ENCODE data around the gene IL13.
"Not testable (repeated sequence)": the region's sequence is repeated elsewhere in the genome, so short reads cannot be mapped to it uniquely, and the experiment has no call there.

IL13 gene

DNA sequence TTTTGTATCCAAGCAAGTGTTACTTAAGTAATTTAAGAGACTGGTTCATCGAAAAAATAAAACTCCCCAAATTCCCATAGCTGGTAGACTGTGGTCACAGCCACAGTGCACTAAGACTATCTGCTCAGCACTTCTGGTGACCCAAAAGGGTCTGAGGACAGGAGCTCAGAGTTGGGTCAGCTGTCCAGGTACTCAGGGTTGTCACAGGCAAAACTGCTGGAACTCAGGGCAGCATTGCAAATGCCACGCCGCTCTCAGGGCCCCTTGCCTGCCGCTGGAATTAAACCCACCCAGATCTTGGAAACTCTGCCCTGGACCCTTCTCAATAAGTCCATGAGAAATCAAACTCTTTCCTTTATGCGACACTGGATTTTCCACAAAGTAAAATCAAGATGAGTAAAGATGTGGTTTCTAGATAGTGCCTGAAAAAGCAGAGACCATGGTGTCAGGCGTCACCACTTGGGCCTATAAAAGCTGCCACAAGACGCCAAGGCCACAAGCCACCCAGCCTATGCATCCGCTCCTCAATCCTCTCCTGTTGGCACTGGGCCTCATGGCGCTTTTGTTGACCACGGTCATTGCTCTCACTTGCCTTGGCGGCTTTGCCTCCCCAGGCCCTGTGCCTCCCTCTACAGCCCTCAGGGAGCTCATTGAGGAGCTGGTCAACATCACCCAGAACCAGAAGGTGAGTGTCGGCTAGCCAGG lies at the start of gene IL13:
TSS of gene IL13 (plus strand) at position 498 of the 705 bp plus-strand sequence. CDS start at position 512, 14 bp downstream.
- DNase-seq (ENCODE audit: low read depth): no peak

DNA sequence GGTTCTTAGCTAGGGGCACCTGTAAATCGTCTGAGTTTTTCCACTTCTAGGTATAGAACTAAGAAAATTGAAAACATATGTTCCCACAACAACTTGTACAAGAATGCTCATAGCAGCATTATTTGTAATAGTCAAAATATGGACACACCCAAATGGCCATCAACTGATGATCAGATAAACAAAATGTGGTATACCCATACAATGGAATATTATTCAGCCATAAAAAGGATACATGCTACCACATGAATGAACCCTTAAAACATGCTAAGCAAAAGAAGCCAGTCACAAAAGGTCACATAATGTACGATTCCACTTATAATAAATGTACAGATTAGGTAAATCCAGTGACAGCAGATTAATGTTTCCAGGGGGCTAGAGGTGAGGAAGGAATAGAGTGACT lies 46.0 kb upstream of the IL13 start:
- no peak for DNase-seq (ENCODE audit: low read depth)

DNA sequence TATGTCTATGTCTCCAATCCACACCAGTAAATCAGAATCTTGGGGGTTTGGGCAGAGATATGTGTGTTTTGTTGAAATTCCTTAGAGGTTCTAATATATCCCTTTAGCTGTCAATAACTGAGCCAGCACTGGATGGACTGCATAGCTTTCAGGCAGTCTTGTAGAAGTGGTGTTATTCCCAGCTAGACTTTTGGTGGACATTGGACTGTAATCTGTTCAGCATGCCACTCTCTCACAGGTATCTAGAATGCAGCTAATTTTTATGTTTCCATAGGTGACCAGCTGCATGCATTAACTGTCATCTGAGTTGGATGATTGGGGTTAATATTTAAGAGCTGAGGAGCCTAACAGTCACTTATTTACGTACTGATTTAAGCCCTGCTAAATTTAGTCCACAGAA lies 45.1 kb upstream of the IL13 start:
- DNase-seq (ENCODE audit: low read depth): no peak

DNA sequence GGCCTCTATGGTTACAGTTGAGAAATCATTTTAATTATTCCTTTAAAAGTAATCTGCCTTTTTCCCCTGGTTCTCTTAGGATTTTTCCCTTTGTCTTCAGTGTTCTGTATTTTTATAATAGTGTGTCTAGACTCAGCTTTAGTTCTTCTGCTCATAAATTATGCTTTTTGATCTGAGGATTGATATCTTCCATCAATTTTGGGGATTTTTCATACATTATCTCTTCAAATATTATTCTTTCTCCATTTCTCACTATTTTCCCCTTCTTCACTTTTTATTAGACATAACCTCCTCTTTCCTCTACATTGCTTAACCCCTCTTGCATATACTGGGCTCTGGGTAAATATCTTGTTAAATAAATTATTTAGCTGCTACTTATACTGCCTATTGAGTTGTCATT lies 36.3 kb upstream of the IL13 start:
- no peak for DNase-seq (ENCODE audit: low read depth)

DNA sequence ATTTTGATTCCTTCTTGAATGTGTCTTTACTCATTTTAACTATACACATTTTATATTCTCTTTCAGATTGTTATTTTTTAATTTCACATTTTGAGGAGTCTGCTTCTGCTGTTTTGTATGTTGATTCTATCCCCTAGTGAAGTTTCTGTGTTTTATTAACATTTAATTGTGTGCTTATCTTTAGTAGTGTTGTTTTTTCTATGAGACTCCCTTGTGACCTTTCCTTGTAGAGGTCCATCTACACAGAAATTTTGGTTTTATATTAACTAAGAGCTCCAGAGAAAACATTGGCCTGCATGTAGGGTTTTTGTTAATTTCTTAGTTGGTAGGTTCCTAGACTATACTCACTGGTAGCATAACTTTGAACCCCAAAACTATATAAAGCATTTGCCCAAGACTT lies 35.4 kb upstream of the IL13 start:
- DNase-seq (ENCODE audit: low read depth): no peak

DNA sequence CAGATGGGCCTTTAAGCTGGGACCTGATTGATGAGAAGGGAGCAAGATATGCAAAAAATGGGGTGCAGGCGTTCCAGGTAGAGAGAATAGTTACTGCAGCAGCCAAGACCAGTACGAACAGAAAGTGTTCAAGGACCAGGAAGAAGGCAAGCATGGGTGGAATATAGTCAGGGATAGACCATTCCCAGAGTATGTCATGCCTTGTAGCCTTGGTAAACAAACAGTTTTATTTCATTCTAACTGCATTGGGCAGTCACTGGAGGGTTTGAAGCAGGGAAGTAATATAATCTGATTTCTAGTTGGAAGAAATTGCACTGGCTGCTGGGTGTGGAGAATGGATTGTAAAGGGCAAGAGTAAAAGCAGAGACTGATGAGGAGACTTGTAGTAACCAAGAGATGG lies 30.5 kb upstream of the IL13 start:
- DNase-seq (ENCODE audit: low read depth): no peak

DNA sequence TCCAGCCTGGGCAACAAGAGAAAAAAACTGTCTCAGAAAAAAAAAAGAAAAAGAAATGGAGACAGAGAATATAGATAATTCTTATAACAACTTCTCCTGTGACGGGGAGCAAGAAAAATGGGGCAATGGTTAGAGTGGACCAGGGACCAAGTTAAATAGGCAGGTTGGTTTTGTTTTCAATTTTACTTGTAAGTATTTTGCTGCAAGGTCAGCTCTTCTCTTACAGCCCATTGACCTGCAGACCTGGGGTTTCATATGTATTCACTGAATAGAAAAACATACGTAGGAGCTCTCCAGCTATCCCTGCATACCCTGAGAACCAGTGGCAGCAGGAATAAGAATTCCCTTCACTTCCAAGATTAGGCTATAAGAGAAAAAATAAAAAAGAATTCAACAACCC lies 29.2 kb upstream of the IL13 start:
- no peak for DNase-seq (ENCODE audit: low read depth)

DNA sequence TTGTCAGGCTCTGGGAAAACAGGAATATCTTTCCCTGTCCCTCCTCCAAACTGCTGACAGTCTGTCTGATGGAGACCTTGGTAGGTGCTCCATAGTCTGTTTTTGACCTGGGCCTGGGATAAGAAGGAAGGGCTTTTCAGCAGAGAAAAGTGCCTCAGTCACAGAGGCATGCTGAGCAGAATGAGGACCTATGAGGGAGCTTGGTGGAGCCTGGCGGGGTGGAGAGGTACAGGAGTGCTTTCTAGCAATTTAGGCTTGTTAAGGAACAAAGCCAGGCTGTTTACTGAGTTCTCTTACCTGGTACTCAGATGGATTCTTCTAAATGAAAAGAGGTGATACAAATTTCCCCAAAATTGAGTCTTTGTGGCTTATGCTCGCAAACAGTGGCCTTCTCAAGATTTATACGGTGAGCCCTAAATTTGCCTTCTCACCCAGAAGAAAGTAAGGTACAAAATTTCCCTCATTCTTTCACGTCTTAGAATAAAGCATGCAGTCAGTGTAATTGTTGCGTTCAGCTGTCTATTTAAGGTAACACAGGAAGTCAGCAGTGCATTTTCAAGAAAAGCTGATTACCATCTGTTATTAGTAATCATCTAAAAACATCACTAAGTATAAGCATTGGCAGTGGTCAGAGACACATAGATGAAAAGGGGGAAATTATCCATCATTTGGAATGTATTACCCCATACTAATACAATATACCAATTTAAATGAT lies 28.6 kb upstream of the IL13 start:
- DNase-seq (ENCODE audit: low read depth): no peak

DNA sequence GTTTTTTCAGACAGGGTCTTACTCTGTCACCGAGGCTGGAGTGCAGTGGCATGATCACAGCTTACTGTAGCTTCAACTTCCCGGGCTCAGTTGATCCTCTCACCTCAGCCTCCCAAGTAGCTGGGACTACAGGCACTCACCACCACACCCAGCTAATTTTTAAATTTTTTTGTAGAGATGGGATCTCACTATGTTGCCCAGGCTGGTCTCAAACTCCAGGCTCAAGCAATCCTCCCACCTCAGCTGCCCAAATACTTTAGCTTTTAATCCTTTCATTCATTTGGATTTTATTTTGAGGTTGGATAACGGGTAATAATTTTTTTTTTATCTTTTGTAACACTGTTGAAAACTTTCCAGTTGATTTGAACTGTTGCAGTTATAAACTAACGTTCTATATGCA lies 24.4 kb upstream of the IL13 start:
- DNase-seq (ENCODE audit: low read depth): not testable (repeated sequence)

DNA sequence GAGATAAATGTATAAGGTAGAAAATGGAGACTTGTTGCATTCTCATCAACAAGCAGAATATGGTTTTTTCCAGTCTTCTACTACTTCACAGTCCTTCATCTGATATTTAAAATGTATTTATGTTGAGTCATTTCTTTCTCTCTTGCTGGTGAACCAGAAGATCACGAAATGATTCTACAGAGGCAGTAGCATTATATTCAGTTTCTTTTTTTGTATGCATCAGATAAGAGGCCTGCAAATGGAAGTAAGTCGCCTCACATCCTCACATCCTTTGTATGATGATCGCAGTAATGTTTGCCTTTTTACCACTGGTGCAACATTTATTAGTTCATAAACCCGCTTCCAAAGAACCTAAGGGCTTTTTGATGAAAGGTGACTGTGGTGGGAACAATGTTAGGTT lies 22.1 kb upstream of the IL13 start:
- DNase-seq (ENCODE audit: low read depth): no peak

DNA sequence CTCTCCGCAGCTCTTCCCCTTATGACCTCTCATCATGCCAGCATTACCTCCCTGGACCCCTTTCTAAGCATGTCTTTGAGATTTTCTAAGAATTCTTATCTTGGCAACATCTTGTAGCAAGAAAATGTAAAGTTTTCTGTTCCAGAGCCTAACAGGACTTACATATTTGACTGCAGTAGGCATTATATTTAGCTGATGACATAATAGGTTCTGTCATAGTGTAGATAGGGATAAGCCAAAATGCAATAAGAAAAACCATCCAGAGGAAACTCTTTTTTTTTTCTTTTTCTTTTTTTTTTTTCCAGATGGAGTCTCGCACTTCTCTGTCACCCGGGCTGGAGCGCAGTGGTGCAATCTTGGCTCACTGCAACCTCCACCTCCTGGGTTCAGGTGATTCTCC lies 20.7 kb upstream of the IL13 start:
- DNase-seq (ENCODE audit: low read depth): no peak

DNA sequence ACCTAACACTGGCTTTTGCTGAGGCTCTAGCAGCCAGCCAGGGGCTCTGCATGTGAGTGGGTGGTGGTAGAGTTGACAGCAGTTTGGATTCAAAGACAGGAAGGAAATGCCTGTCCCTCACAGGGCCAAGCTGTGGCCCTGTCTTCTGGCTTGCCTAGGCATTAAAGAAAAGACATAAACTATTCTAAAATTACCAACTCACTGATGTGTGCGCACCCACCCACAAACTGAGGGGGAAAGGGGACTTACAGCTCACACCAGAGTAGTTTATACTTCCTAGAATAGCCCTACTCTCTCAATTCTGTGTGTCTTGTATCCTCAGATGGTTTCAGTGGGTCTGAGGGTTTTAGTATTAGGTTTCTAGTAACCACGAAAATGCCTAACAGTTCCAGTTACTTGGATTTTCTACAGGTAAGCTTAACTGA lies 18.3 kb upstream of the IL13 start:
- no peak for DNase-seq (ENCODE audit: low read depth)

DNA sequence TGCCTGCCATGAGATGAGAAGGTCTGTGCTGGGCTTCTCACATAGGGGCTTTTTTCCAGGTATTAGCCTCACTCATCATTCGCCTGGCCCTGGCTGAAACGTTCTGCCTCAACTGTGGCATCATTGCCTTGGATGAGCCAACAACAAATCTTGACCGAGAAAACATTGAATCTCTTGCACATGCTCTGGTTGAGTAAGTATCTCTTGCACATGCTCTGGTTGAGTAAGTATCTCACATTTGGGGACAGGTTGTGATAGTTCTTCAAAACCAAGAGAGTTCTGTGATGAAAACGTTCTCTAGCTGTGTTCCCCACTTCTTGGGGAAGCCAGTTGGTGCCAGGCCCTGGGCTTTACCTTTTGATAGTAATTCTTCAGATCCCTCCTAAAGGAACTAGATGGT lies 17.4 kb upstream of the IL13 start:
- no peak for DNase-seq (ENCODE audit: low read depth)

DNA sequence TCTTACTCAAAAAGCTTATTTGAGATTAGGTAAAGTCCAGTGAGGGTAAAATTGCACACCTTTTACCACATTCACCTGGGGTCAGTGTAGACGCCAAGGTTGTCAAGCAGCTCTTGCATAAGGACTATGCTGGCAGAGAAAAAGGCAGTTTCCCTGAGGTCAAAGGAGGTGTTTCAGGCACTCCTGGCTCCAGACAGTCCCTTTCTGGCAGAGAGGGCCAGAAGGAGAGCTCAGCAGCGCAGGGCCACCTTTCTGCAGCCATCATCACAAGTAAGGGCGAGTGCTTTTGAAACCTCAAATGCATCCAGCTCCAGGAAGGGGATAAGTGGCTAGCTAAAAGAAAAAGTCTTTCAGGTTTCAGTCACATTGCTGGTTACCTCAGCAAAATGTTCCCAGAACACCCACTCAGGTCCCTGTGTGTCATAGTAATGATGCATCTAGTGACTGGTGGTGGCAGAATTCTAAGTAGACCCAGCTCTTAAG lies 16.7 kb upstream of the IL13 start:
- no peak for DNase-seq (ENCODE audit: low read depth)

DNA sequence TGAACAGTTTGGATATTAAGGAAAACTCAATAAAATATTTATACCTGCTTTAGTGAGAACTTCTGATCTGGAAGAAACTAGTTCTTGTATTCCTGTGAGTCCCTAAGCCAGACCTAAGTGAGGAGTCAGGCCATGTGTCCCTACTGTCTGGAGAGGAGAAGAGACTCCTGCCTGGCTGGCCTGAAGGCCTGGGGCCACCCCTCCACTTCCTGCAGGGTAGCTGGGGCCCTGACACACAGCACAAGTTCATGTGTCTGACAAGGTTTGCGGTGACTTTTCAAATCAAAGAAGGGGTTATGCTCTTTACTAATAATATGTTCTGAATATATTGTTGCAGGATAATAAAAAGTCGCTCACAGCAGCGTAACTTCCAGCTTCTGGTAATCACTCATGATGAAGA lies 16.1 kb upstream of the IL13 start:
- DNase-seq (ENCODE audit: low read depth): no peak

DNA sequence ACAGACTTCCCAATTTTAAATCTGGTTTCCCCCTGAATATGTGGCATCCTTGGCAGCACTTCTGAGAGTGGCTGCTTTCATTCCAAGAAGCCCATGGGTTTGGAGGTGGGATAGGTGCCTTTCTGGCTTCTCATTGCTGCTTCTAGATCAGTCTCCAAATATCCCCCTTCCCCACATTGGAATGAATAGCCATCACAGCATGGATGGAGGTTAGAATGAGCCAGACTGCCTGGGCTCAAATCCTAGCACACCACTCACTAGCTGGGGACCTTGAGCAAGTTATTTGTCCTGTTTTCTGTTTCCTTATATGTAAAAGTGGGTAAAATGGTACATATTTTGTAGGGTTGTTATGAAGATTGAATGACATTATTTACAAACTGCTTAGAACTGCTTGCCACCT lies 13.8 kb upstream of the IL13 start:
- no peak for DNase-seq (ENCODE audit: low read depth)

DNA sequence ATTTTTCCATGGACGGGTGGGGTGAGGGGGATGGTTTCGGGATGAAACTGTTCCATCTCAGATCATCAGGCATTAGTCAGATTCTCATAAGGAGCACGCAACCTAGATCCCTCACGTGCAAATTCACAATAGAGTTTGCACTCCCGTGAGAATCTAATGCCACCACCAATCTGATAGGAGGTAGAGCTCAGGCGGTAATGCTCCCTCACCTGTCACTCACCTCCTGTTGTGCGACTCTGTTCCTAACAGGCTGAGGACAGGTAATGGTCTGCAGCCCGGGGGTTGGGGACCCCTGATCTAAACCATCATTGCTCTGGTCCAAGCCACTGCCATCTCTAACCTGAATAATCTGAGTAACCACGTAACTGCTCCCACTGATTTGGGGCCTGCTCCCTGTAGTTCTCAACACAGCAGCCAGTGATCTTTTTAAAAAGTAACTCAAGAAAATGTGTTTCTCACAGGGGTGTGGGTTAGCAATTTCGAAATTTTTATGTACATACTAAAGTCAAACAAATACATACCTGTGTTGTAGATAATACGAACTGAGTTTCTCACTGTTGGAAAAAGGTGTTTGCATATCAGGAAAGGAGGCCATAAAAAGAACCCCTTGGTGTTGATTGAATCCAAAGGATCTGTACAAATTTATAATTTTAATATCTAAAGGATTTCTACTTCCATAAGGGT lies 11.2 kb upstream of the IL13 start:
- no peak for DNase-seq (ENCODE audit: low read depth)

DNA sequence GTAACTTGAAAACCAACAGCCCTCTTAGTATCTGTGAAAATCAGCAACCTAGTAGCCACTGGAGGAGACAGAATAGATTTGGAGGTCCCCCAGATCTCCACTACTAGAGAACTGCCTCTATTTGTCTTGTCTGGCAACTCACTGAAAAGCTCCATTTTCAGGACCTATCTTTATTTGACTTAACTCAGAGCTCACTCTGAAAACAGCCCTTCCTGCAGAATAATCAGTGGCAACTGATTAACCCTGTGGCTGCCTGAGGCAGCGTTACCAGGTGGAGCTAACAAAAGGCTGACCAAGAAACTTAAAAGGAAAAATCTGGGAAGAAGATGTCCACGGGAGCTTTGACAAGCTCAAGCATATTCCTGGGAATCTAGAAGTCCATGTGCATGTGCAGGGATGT lies 10.5 kb upstream of the IL13 start:
- DNase-seq (ENCODE audit: low read depth): no peak

DNA sequence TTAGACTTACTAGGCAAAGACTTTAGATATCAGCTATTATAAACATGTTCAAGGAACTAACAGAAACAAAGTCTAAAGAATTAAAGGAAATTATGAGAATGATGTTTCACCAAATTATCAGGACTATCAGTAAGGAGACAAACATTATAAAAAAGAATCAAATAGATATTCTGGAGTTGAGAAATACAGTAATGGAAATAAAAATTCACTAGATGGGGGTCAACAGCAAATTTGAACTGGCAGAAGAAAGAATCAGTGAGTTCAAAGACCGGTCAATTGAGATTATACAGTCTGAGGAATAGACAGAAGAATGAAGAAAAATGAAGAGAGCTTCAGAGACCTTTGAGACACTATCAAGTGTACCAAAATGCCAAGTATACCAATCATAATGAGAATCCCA lies 9.6 kb upstream of the IL13 start:
- no peak for DNase-seq (ENCODE audit: low read depth)

DNA sequence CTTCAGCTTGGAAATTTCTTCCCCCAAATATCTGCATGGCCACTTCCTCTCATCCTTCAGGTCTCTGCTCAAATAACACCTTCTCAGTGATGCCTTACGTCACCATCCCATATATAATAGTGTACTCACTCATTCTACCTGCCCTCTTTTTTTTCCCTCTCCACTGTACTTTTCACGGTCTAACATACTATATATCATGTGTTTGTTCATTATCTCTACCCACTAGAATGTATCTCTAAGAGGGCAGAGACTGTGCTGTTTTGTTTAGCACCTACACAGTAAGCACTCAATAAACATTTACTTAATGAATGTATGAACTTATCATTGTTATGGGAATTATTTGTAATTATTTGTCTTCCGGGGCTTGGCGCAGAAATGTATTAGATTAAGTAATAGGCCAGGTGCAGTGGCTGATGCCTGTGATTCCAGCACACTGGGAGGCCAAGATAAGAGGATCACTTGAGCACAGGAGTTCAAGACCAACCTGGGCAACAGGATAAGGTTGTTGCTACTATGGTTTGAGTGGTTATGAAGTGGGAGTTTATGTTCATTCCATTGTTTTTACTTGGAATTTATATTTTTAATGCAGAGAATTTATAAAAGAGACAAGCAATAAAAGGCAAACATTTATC lies 6.0 kb upstream of the IL13 start:
- DNase-seq (ENCODE audit: low read depth): no peak

DNA sequence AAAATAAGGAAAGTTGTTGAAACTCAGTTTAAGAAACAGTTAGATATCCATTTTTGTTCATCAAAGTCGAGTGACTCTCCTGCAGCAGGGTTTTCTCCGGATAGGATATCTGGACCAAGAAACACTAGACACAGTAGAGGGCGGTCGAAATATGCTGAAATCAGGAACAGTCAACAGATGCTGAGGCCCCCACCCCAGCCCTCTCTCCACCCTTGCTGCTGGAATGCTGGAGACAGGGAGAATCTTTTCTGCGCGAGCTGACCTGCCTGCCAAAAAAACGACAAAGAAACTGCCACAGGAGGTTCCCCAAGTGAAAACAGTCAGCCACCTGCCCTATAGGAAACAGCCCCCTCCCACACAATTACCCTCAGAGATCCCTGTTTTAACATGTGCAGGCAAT lies 4.3 kb upstream of the IL13 start:
- peak; percentile 12 for DNase-seq (ENCODE audit: low read depth)
